ENCODE measurements around the gene EVPLL. TPM values are rescaled to one million over a fixed set of nuclear protein-coding genes. Genes with fewer than 3 reads are reported as not detected.
"Not testable (repeated sequence)": the region's sequence is repeated elsewhere in the genome, so short reads cannot be mapped to it uniquely, and the experiment has no call there.

Gene EVPLL
- total RNA-seq, 2 donors from 2014 or later, result not detected

DNA sequence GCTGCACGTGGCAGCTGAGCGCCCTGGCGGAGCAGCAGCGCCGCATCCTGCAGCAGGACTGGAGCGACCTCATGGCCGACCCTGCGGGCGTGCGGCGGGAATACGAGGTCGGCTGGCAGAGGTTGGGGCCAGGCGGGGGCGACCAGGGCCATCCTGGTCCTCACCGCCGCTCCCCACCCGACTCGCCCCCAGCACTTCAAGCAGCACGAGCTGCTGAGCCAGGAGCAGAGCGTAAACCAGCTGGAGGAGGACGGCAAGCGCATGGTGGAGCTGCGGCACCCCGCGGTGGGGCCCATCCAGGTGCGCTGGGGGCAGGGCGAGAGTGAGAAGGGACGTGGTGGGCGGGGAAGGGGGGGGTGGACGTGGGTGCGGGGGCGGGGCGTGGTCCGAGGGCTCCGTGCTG lies 5.5 kb downstream of the EVPLL start:
- H3K4me3 Mint-ChIP-seq, result not testable (repeated sequence)

DNA sequence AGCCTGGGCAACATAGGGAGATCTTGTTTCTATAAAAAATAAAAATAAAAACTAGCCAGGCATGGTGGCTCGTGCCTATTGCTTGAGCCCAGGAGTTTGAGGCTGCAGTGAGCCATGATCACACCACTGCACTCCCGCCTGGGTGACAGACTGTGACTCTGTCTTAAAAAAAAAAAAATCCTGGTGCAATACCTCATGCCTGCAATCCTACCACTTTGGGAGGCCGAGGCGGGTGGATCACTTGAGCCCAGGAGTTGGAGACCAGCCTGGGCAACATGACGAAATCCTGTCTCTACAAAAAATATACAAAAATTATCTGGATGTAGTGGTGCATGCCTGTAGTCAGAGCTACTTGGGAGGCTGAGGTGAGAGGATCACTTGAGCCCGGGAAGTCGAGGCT lies 6.7 kb downstream of the EVPLL start:
- H3K4me1 Mint-ChIP-seq (ENCODE audit: low read depth in 2 of 2); H3K9me3 Mint-ChIP-seq; ATAC-seq: not testable (repeated sequence)

More for the DNA sequence above, 5.5 kb downstream of the EVPLL start:
- not testable (repeated sequence) for H3K4me1 Mint-ChIP-seq (ENCODE audit: low read depth in 2 of 2); H3K9me3 Mint-ChIP-seq; H3K36me3 Mint-ChIP-seq; H3K27ac Mint-ChIP-seq; DNase-seq (ENCODE audit: low spot score); ATAC-seq
- peaks cover 9 to 11% of the 10 kb centered on the region in 2 donors for H3K27me3 Mint-ChIP-seq

DNA sequence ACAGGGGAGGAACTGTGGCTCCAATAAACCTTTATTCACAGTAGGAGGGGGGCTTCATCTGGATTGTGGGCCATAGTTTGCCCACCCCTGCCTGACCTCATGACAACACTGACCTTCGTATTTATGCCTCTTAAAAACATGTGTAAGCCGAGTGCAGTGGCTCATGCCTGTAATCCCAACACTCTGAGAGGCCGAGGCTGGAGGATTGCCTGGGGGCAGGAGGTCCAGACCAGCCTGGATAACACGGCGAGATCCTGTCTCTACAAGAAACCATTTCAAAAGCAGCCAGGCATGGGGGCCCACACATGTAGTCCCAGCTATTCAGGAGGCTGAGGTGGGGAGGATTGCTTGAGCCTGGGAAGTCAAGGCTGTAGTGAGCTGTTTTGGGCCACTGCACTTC lies 10.0 kb downstream of the EVPLL start:
- not testable (repeated sequence) for H3K4me3 Mint-ChIP-seq; ATAC-seq; H3K27me3 Mint-ChIP-seq; H3K9me3 Mint-ChIP-seq; H3K27ac Mint-ChIP-seq; H3K4me1 Mint-ChIP-seq (ENCODE audit: low read depth in 2 of 2); H3K36me3 Mint-ChIP-seq; DNase-seq (ENCODE audit: low spot score)

More for the DNA sequence above, 6.7 kb downstream of the EVPLL start:
- H3K27me3 Mint-ChIP-seq, result peaks cover 9 to 11% of the 10 kb centered on the region in 2 donors
- H3K4me3 Mint-ChIP-seq; DNase-seq (ENCODE audit: low spot score); H3K27ac Mint-ChIP-seq; H3K36me3 Mint-ChIP-seq: not testable (repeated sequence)

DNA sequence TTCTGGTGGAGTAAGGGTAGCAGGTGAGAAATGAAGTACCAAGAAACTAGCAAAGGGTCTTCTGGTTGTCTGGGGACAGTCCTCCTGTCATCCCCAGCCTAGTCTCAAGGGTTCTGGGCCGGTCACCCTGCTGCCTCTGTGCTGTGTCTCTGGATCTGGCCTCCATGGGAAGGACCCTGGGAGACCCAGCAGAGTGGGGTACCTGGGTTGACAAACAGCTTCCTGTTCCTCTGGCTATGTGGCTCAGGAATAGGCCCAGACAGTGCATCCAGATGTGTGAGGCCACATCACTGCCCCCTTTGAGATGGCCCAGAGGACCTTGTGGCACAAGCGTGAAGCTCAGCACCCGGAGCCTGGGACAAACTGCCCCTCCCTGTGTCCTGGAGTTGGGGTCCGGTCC lies 10.7 kb downstream of the EVPLL start:
- not testable (repeated sequence) for H3K4me1 Mint-ChIP-seq (ENCODE audit: low read depth in 2 of 2); H3K36me3 Mint-ChIP-seq; H3K4me3 Mint-ChIP-seq; ATAC-seq; H3K27me3 Mint-ChIP-seq; DNase-seq (ENCODE audit: low spot score); H3K9me3 Mint-ChIP-seq; H3K27ac Mint-ChIP-seq

DNA sequence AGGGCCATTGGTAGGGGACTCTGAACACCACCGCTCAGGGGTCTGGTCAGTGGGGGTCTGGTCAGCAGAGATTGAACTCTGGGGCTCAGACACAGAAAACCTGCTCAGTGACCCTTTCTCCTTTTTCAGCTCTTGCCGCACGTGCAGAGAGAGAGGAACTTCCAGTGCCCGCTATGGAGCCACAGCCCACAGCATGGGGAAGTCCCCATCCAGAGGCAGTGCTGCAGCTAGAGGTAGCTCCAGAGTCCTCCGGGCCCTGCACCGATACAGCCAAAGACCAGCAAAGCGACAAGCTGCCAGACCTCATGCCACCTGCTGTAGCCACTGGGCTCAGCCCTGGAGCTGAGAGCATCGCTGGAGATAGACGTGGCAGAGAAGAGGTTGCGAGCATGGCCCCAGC lies 11.2 kb downstream of the EVPLL start:
- H3K4me3 Mint-ChIP-seq; ATAC-seq; H3K36me3 Mint-ChIP-seq; H3K27ac Mint-ChIP-seq; H3K27me3 Mint-ChIP-seq; DNase-seq (ENCODE audit: low spot score); H3K4me1 Mint-ChIP-seq (ENCODE audit: low read depth in 2 of 2); H3K9me3 Mint-ChIP-seq: not testable (repeated sequence)

DNA sequence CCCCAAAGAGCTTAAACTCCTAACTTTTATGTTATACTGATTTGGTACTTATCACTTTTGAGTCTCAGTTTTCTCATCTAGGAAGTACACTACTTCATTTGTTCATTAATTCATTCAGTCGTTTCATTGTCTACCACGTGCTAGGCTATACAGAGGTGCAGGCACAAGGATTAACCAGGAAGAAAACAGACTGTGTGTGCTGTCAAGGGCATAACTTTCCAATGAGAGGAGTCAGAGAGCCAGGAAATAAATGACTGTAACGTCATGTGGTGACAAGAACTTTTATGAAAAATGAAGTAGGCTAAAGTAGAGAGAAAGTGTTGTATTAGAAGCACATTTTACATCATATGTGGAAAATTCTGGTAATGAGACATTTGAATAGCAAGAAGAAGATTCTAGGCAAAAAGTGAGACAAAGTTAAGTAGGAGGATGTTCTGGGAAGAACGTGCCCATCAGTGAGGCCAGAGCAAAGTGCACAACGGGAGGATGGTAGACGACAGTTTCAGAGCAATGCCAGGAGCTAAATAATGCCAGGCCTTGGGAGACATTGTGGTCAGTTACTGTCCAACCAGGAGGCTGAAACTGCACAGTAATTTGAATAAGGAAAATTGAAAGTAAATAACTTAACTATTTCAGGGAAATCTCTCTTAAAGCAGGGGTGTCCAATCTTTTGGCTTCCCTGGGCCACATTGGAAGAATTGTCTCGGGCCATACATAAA lies 24.5 kb downstream of the EVPLL start:
- ATAC-seq; H3K27ac Mint-ChIP-seq; H3K9me3 Mint-ChIP-seq; H3K4me3 Mint-ChIP-seq; H3K27me3 Mint-ChIP-seq; H3K4me1 Mint-ChIP-seq (ENCODE audit: low read depth in 2 of 2); DNase-seq (ENCODE audit: low spot score); H3K36me3 Mint-ChIP-seq: not testable (repeated sequence)

DNA sequence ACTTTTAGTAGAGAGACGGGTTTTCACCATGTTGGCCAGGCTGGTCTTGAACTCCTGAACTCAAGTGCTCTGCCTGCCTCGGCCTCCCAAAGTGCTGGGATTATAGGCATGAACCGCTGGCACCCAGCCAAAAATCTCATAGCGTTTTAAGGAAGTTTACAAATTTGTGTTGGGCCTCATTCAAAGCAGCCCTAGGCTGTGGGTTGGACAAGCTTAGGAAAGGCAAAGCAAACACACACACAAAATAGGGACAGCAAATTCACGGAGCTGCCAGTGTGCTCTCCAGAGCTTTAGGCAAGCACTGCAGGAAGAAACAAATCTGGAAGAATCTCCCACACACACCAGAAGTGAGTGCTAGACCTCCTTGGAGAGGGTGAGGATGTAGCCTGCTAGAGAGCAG lies 25.6 kb downstream of the EVPLL start:
- H3K27ac Mint-ChIP-seq; H3K36me3 Mint-ChIP-seq; H3K27me3 Mint-ChIP-seq; DNase-seq (ENCODE audit: low spot score); ATAC-seq; H3K9me3 Mint-ChIP-seq; H3K4me3 Mint-ChIP-seq; H3K4me1 Mint-ChIP-seq (ENCODE audit: low read depth in 2 of 2): not testable (repeated sequence)

DNA sequence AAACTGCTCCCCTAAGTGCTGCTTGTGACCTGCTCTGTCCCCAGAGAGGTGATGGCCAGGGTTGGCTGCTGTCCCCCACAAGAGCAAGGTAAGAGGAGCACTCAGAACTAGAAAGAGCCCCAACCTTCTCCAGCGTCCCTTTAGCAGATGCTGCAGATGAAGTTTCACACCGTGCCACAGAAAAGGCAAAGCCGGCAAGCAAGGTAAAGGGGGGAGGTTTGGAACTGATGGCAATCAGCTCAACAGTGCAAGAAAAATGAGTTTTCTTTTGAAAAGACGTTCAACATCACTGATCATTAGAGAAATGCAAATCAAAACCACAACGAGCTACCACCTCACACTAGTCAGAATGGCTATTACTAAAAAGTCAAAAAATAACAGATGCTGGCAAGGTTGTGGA lies 26.0 kb downstream of the EVPLL start:
- H3K4me3 Mint-ChIP-seq; ATAC-seq; H3K9me3 Mint-ChIP-seq; H3K4me1 Mint-ChIP-seq (ENCODE audit: low read depth in 2 of 2); H3K36me3 Mint-ChIP-seq; H3K27ac Mint-ChIP-seq; DNase-seq (ENCODE audit: low spot score); H3K27me3 Mint-ChIP-seq: not testable (repeated sequence)

DNA sequence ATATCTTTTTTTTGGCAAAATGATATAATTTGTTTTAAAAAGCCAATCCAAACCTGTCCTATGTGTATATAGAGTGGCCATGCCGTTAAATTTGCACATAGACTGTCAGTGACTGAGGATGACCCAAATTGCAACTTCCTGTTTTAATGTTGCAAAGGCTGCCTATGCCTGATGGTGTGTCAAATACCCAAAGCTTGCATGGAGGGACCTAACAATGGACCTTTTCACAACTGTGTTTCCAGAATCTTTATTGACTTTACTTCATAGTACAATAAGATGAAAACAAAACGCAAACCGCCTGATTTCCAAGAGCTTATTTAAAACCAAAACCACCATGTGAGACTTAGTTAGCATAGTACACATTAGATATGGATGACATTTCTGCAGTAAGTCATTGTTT lies 31.3 kb downstream of the EVPLL start:
- H3K27ac Mint-ChIP-seq, result peak overlapping the region; percentile 3 to 60
- not testable (repeated sequence) for H3K27me3 Mint-ChIP-seq; ATAC-seq; DNase-seq (ENCODE audit: low spot score); H3K36me3 Mint-ChIP-seq; H3K9me3 Mint-ChIP-seq
- peaks cover 19 to 29% of the 10 kb centered on the region in 2 donors for H3K4me1 Mint-ChIP-seq (ENCODE audit: low read depth in 2 of 2)
- H3K4me3 Mint-ChIP-seq, result peak overlapping the region; percentile 47

DNA sequence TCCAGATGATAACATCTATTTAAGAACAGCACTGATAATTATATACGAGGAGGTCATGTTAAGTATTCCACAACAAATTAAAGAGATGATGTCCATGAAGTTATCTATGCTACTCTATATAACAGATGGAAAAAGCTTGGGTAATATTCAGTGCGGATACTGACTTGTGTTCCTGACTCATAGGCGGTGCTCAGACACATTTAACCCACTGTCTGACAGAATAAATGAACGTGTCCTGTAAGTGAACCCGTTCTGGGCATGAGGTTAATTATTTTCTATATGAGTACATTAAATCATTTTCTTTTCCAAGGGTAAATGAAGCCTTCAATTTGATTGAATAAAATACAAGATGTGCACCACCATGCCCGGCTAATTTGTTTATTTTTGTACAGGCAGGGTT lies 31.7 kb downstream of the EVPLL start:
- peak overlapping the region; percentile 47 for H3K4me3 Mint-ChIP-seq

DNA sequence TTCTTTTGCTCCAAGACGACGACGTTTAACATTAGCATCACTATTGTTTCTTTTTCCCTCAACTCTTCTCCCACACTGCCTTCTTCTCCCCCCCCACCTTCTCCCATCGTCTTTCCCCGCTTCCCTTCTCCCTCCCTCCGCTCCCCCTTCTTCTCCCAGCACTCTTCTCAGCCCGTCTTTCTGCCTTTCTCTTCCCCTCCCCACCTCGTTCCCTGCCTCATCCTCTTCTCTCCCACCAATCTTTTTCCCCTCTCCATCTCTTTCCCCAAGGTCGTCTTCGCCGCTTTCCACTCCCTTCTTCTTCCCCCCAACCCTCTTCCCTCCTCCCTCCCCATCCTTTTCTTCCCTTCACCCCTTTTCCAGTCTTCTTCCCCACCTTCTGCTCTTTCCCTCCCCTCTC lies 33.2 kb downstream of the EVPLL start:
- H3K9me3 Mint-ChIP-seq; ATAC-seq; DNase-seq (ENCODE audit: low spot score); H3K27me3 Mint-ChIP-seq; H3K36me3 Mint-ChIP-seq: not testable (repeated sequence)
- H3K4me3 Mint-ChIP-seq, result peak overlapping the region; percentile 100
- H3K27ac Mint-ChIP-seq, result peak overlapping the region; percentile 92 to 94
- H3K4me1 Mint-ChIP-seq (ENCODE audit: low read depth in 2 of 2), result peaks cover 19 to 29% of the 10 kb centered on the region in 2 donors

More for the DNA sequence above, 31.7 kb downstream of the EVPLL start:
- H3K9me3 Mint-ChIP-seq; ATAC-seq; H3K27me3 Mint-ChIP-seq; DNase-seq (ENCODE audit: low spot score); H3K36me3 Mint-ChIP-seq: not testable (repeated sequence)
- peak overlapping the region; percentile 3 to 60 for H3K27ac Mint-ChIP-seq
- peaks cover 19 to 29% of the 10 kb centered on the region in 2 donors for H3K4me1 Mint-ChIP-seq (ENCODE audit: low read depth in 2 of 2)

DNA sequence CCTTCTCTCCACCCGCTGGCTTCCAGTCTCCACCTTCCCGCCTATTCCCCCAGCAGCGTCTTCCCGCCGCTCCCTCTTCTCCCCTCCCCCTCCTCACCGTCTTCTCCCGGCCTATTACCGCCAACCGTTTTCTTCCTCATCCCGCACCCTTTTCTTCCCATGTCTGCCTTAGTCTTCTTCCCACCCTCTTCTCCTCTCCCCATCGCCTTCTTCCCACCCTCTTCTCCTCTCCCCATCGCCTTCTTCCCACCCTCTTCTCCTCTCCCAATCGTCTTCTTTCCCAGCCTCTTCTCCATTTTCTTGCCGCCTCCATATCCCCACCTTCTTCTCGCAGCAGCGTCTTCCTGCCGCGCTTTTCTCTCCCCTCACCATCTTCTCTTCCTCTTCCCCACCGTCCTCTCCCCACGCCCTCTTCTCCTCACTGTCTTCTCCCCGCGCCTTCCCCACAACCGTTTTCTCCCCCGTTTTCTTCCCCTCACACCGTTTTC lies 33.8 kb downstream of the EVPLL start:
- H3K4me3 Mint-ChIP-seq, result peak overlapping the region; percentile 100
- not testable (repeated sequence) for H3K27me3 Mint-ChIP-seq; DNase-seq (ENCODE audit: low spot score); H3K36me3 Mint-ChIP-seq; H3K9me3 Mint-ChIP-seq
- peak overlapping the region; percentile 92 to 94 for H3K27ac Mint-ChIP-seq
- H3K4me1 Mint-ChIP-seq (ENCODE audit: low read depth in 2 of 2), result peaks cover 19 to 29% of the 10 kb centered on the region in 2 donors
- peak; percentile 66 to 71 for ATAC-seq

DNA sequence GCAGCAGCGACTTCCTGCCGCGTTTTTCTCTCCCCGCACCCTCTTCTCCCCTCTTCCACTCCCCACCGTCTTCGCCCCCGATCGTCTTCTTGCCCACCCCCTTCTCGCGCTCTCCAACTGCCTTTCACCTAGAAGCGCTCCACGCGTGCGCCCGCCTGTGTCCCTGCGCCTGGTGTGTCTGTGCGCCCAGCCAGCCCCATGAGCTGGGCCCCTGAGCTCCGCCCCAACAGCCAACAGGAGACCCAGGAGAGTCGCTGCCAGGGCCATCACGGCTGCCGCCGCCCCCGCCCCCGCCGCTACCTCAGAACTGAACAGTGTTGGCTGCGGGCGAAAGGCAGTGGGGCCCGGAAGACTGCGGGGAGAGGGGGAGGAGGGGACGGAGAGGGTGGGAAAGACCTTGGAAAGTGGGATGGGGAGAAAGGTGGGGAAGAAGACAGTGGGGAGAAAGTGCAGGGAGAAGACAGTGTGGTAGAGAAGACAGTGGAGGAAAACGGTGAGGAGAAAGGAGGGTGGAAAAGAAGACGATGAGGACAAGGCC lies 34.5 kb downstream of the EVPLL start:
- ATAC-seq, result peak; percentile 98
- not testable (repeated sequence) for DNase-seq (ENCODE audit: low spot score); H3K27me3 Mint-ChIP-seq; H3K4me3 Mint-ChIP-seq; H3K36me3 Mint-ChIP-seq; H3K9me3 Mint-ChIP-seq
- H3K4me1 Mint-ChIP-seq (ENCODE audit: low read depth in 2 of 2), result peaks cover 19 to 29% of the 10 kb centered on the region in 2 donors
- peak overlapping the region; percentile 92 to 94 for H3K27ac Mint-ChIP-seq

DNA sequence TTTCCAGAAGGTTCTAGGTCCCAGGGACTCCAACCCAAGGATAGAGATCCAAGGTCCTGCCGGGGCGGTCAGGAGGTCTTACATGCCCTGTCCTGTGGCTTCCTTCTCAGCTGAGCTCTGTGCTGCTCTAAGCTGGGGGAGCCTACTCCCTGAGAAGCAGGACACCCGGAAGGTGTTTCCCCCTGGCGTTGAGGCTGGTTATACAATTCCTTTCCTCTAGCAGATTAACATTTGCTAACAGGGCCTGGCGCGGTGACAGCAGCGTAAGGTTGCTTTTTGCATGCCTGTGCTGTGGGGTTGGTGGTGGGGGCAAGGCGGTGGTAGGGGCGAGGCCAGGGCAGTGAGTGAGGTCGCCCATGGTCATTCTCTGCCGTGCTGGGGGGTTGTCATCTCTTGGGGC lies 43.9 kb downstream of the EVPLL start:
- H3K4me3 Mint-ChIP-seq; ATAC-seq; H3K9me3 Mint-ChIP-seq; H3K27ac Mint-ChIP-seq; H3K27me3 Mint-ChIP-seq; H3K4me1 Mint-ChIP-seq (ENCODE audit: low read depth in 2 of 2); H3K36me3 Mint-ChIP-seq; DNase-seq (ENCODE audit: low spot score): not testable (repeated sequence)
